OCI-M2 (cell line): Measurements from ENCODE around the gene MICAL3.

Source experiments
- DNase-seq: peaks from one replicate; lab custom pipeline; 2025; ENCODE audit not compliant: unreplicated experiment; lab: John Stamatoyannopoulos, UW

MICAL3 gene

DNA sequence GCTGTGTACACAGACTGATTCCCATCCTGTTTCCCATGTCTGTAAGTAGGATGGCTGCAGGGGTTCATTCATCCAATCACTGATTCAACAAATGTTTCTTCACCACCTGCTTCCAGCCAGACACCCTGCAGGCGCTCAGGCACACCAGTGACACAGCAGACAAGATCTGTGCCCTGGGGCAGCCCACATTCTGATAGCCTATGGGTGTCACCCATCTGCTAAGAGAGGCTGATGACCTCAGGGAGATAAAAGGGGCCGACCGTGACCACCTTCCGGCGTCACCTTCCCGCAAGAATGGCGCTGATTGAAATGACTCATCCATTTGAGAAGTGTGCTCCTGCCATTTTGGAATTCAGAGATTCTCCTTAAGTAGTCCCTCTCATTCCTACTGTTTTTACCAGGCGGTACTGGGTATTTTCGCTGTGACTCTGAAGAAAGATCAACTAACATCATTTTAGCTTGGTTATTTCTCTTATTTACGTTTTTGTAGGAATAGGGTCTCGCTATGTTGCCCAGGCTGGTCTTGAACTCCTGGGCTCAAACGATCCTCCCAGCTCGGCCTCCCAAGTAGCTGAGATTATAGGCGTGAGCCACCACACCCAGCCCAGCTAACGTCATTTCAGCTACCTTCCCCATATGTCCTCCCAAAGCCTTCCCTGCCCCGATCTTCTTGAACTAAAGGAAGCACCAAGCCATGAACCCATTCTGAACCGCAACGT lies 176.8 kb downstream of the MICAL3 start:
- DNase-seq = no peak

DNA sequence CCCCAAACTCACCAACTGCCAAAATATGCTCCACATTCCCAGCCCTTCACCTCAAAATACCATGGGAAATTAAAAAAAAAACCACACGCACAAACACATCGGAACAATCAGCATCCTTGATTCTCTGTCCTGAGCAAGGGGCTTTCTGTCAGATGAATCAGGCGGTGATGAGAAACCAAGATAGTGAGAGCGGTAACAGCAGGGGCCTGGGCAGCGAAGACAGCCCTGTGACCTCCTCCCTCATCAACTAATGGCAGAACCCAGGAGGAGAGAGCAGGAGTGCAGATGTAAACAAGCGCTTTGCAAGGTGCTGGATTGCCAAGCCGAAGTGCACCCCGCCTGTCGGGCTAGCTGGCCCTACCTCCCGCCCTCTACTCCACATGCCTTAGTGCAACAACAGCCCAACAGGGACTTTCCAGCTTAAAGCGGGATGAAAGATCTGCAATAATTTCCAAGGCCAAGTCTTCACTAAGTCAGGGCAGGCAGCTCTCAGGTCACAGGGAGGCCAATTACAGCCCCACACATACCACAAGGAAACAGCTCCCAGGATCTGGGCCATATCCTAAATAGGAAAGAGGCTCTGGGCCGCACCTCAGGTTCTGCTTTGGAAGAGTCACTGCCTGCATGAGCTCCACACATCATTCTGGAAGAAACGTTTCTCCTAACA lies 177.9 kb downstream of the MICAL3 start:
- no peak for DNase-seq

DNA sequence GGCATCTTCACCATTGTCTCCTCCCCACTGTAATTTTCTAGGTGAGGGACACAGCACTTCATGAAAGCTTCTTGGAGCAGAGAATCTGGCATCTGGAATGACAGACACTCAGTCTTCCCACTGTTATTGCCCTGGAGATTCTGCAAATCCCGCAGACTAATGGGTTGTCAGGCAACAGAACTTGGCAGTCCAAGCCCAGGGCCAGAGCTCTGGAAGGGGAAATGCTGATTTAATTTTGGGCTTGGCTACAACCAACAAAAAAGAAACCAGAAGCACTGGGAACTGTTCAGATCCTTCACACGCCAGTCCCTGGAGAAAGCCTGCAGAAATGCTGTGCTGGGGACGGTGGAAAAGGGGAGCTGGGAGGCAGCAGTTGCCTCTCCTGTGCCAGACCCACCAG lies 178.6 kb downstream of the MICAL3 start:
- no peak for DNase-seq

DNA sequence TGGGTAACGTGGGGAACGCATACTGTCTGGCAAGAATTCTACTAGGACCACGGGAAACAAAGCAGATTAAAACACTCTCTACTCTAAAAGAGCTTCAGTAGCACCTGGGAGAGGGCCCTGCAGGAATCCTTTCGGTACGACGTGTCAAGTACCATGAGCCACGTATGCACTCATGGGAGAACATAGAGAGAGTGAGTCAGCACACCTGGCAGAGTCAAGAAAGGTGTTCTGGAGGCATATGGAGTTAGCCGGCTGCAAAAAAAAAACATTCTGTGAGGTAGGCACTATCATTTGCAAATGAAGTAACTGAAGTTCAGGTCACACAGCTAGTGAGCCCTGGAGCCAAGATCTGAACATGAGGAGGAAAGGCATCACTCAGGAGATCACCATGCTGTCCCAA lies 179.0 kb downstream of the MICAL3 start:
- no peak for DNase-seq

DNA sequence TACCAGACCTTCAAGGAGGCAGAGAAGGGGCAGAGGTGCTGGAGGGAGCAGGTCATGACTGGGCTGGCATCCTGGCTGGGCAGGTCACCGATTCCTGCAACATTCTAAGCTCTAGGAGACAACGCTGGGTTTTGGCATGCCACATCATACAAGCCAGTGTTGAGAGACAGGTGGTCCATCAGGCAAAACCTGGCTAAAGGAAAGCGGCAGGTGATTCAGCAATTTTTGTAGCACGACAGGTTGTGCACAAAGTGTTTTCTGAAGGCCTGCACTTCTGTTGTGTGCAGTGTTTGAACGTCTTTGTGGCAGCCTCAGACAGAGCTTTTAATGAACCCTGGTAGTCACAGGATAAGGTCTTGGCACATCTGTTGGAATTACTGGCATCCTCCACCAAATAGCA lies 180.2 kb downstream of the MICAL3 start:
- DNase-seq = no peak

DNA sequence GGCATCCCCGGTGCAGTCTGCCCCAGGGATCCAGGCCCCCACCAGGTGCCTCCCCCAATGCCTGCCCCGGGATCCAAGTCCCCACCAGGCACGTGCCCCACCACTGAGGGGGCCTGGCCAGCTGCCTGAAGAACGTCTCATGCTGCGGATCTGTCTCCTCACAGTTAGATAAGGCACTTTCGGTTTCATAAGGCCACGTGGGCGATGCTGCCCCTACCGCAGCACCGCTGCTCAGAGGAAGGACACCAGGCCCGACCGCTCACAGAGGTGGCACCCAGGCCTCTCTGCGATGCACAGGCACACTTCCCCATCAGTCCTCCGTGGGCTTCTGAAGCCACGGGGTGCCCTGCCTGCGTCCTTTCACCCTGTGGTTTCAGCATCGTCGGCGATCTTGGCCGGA lies 182.0 kb downstream of the MICAL3 start:
- DNase-seq = no peak

DNA sequence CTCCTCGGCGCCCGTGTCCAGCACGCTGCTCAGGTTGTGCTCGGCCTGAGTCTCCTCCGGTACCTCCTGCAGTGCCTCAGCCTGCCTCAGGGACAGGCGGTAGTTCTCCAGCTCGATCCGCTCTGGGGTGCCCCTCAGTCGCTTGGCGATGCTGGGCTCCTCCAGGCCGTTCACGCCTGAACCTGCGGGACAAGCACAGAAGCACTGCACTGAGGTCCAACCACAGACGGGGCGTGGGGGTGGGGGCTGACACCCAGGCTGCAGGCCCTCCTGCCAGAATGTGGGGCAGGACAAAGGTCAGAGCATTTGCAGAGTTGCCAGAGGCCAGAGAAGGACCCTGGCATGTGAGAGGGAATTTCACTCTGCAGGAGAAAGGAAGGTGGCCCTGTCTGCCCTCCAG lies 182.5 kb downstream of the MICAL3 start:
- DNase-seq = no peak

DNA sequence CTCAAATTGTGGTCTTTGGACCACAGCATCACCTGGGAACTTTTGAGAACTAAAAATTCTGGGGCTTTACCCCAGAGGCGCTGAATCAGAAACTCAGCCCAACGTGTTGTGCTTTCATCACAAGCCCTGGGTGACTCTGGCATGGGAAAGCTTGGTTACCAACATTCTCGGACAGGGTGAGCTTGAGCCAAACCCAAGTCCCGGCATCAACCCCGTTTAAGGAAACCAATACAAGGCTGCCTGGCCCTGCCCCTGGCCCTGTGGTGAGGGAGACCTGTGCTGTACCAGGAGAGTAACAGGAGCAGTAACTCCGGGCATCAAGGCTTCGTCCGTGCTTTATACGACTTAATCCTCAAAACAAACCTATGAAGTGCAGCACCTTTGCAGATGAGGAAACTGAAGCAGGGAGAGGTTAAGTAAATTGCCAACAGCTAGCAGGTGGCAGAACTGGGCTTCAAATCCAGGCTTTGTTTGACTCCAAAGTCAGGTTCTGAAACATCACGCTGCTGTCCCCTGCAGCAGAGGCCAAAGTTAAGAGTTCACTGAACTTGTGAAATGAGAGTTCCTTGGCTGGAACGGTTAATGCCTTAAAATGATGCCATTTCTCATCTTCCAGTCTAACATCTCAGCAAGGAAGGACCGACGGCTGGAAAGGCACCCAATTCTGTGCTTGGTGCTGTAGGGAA lies 186.0 kb downstream of the MICAL3 start:
- no peak for DNase-seq

DNA sequence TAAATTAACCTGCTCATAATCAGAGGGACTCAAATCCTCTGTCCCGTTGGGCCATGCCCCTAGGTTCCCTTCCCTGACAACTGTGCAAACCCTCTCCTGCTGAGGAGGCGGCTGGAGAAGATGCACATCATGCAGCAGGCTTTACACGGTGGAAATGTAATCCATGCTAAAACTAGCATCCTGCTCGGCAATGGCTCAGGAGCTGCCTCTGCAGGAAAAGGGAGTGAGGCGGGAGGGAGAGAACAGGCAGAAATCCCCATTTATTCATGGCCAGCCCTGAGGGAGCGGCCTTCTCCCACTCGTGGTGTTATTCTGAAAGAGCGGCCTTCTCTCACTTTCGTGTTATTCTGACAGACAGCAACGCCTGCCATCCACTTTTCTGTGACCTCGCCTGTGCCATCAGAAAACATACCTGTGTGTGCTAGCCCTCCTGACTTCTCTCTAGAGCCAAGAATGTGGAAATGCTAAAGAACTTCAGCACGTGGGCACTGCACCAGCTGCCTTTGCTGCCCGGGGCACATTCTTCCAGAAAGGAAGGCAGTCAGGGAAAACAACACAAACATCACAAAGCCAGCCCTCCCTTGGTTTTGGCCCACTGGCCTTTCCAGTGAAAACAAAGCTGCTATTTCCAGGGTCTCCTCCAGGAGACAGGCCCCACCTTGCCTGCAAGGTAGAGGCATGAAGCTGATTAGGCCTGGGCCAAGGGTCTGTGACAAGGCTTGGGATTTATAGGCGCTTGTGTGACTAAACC lies 187.2 kb downstream of the MICAL3 start:
- no peak for DNase-seq

DNA sequence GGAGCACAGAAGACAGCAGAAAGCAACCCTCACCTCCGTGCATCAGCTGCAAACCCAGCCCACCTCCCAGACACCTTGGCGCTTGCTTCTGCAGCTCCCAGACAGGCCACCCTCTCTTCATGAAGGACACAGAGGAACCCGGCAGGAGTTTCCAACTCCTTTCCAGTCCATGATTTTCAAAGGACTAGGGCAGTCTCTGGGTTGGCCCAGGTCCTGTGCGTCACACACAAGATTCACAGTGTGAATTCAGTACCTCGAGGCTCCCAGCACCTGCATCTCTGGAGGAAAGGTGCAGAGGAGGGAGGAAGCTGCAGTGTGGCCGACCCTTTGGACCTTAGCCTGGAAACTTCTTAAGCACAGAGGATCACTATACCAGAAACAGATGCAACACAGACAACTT lies 189.1 kb downstream of the MICAL3 start:
- no peak for DNase-seq

DNA sequence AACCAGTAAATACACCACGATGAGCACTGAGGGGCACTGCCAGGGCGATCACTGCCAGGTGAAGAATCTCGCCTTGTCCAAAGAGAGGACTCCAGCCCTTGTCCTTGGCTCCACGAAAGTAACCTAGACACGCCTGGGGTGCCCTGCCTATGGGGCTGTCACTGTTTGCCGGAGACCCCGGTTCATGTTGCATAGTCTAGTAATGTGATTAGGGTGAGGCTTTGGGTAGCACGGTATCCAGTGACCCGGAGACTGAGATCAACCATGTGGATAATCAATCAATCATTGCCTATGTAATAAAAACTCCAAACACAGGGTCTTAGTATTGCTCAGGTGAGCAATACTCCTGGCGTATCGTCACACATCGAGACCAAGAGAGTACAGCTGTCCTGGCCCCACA lies 190.9 kb downstream of the MICAL3 start:
- no peak for DNase-seq

DNA sequence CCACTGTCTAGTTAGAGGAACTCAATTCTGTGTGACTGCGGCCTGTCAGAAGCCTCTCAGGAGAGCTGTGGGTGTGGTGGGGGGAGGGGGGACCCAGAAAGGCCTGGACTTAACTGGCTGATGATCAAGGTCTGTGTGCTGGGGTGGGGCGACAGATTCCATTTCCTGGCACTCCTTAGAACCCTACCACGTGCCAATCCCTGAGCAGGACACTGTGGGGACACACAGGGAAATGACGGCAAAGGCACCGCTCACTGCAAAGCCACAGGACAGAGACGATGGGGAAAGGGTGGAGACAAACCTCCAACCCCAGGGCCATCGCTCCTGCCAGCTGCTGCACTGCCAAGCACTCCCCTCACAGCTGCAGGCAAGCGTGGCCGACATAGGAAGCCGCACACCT lies 191.7 kb downstream of the MICAL3 start:
- DNase-seq = no peak

DNA sequence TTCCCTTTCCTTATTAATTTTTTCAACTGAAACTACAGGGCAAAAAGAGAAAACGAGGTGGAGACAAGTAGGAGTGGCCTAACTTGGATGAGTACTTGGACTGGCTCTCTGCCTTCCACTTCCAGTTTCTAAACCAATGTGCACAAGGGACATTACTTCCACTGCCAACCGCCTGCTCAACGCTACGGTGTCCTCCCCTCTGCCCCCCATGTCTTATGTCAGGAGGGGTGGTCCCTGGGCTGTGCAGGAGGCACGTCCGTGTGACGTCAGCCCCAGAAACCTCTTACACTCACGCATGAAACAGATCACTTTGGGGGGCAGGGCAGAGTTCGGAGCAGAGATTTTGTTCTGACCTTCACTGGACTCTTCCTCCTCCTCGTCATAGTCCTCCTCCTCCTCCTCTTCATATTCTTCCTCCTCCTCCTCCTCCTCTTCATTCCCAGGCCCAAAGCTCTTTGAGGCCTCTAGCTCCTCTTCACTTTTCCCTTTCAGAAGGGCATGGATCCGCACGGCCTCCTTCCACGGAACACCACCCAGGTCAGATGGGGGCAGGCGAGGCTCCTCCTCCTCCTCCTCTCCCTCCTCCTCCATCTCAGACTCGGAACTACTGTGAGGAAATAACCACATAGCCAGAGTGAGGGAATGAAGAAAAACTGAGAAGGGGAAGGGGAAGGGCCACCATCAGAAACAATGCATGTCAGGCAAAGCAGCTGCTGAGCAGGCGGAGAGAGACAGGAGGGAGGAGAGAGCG lies 192.7 kb downstream of the MICAL3 start:
- DNase-seq = no peak

DNA sequence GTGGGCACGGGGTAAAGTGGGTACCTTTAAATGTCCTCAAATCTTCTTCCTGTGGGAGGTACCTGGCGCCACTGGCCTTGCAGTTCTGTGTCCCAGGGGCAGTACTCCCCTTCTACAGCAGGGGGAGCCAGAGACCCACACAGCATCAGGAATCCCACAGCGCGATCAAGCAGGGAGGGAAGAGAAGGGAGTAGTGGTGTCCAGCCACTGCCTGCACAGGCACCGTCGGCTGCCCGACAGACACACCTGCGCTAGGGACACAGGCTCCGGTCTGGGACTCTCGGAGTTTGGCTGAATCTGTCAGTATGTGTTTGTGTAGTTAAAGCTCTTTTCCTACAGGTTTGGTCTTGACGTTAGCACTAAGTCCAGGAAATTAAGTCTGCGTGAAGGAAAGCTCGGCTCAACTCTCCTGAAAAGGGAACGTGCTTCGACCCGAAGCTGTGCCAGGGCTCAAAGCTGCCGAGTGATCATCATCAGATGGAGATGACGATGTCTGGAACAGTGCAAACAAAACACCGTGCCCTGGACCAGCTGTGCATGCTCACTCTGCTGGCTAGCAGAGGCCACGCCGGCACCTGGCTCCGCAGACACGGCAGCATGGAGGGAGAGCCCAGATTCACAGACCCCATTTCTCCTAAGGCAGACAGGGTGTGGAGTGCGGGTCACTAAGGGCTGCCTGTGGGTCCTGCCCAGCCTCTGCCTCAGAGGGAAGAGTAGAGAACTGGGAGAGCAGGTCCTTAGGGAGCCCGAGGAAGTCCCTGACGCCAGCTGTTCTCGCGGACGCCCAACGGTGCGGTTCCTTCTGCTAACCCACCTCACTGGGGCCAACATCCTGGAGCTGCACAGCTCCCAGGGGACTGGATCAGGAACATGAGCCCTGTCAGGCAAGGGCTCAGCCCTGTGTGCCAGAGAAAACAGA lies 194.1 kb downstream of the MICAL3 start:
- DNase-seq = no peak

DNA sequence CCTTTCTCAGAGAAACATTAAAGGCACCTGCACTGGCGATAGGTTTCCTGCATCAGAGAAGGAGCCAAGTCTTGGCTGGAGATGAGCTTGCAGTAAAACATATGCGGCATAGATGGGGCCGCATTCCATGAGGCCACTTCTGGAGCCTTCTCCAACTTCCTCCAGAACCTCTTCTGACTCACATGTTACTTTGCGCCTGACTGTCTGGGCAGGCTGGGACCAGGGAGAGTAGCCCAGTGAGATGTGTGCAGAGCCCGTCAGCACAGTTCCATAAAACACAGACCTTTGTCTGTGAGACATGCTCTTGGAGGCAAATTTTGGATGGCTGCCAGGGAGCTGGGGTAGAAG lies 194.7 kb downstream of the MICAL3 start:
- DNase-seq = no peak

DNA sequence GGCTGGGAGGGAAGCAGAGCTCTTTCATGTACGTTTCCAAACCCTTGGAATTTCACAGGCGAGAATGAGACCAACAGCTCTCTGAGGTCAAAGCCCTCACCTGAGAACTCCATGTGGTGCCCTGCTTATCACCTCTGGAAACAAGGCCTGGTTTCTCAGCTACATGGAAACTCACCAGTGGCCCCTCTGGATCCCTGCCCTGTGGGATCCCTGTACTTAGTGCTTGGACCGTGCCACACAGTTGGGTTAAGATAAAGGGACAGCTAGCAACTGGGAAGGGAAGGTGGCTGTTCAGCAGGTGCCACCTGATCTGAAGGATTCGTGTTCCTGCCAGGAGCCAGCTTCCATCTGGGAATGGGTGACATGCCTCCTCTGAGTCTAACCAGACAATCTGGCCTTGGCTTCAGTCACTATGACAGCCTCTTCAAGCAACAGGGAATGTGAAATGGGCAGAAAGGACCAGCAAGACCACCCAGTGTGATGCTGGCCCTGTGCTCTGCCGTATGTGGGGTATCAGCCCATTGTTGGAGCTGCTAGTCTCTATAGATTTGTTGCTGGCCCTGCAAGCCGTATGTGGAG lies 195.8 kb downstream of the MICAL3 start:
- no peak for DNase-seq

DNA sequence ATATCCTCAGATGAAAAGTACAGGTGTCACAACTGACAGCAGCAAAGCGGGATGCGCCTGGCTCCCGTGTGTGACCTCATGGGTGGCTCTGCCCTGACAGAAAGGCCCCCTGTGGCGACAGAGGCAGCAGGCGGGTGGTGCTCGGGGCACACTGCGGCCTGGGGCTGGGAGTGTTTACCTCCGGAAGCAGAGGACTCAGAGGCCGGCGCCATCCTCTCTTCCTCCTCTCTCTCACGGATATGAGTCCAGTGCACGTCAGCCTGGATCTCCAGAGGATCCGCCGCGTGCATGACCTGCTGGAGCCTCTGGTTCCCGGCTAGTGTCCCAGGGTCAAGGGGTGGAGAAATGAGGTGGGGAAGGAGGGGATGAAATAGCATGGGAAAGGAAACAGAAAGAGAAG lies 196.9 kb downstream of the MICAL3 start:
- no peak for DNase-seq

DNA sequence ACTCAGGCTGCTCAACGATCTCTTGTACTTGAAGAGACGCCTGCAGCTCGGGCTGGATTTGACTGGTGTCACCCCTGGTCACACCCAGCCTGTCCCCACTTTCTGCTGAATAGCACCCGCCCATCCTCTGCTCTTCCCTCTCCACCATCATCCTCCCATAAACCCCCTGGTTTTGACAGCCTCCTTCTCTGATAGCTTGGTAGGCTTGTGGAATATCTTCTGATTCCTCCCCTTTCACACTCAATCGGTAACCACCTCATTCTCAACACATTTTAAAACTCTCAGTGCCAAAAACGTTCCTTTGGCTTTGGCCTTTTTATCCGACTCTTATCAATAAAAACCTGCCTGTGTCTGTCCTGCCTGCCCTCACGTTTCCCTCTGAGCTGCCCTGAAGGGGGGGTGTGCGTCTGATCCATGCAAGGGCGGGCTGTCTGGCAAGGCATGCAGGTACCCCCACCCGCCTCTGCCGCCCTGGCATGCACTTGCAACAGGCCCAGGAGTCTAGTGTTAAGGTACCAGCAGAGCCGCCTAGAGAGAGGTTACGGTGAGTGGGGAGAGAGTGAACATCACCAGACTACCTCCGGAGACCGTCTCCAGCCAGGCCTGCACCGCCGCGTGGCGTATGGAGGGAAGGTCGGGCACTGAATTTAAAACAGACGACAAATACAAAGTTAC lies 198.3 kb downstream of the MICAL3 start:
- DNase-seq = no peak

DNA sequence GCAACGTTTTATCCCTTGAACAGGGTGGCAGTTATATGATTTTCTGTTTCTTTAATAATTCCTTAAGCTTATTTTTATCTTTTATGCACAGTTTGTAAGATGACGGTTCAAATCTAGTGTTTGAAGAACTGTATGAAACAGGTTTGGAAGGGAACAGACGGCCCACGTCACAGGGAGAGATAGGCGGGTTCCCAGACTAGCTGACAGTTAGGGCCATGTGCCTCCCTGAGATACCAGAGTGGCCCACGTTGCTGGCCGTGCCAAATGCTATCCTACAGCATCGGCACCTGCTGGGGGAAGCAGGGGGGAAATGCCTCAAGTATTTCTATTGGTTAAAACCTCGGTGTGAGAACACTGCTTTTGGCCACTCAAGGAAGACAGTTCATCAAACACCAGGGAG lies 199.9 kb downstream of the MICAL3 start:
- DNase-seq = no peak
